Activated T-cell treated with anti-CD3 and anti-CD28 coated beads for 48 hours (primary cell): ENCODE measurements around the gene RBCK1.

ENCODE experiments used
- DNase-seq: peaks from one replicate; pipeline ENCODE4 v3.0.0-alpha.2; 2020; ENCODE audit warnings: low read depth

The RBCK1 gene

DNA sequence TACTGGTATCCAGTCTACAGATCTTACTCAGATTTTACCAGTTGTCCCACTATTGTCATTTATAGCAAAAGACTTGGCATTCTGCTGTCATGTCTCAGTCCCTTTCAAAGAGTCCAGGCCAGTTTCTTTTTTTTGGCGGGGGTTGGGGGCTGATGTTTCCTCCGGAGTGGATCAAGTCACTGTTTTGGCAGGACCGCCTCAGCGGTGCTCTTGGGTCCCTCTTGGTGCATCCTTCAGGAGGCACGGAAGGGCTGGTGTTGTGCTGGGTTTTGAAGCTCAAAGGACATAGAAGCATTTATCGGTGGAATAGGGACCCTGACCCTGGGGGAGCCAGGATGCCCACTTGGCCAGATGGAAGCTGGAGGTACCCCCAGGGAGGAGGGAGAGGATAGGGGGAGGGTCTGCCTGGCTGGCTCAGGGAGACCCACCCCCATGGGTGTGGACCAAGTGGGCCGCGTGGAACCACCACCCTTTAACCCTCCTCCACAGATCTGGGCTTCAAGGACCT lies 10.8 kb downstream of the RBCK1 start:
- DNase-seq: no peak

DNA sequence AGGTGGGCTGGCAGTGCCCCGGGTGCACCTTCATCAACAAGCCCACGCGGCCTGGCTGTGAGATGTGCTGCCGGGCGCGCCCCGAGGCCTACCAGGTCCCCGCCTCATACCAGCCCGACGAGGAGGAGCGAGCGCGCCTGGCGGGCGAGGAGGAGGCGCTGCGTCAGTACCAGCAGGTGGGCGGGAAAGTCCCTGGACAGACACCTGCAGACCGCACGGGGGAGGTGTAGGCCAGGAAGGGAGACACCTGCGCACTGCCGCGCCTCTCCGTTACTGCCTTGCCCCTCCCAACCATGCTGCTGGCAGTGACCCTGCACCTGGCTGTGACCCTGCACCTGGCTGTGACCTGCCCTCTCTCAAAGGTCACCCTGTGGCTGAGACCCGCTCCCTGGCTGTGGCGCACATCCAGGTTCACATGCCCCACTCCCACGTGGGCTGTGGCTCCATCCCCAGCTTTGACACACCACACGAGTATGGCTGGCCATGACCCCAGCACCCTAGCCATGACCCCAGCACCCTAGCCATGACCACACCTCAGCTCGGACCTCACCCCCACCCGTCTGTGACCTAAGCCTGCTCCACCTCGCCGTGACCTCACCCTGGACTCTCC lies 11.6 kb downstream of the RBCK1 start:
- DNase-seq: no peak

DNA sequence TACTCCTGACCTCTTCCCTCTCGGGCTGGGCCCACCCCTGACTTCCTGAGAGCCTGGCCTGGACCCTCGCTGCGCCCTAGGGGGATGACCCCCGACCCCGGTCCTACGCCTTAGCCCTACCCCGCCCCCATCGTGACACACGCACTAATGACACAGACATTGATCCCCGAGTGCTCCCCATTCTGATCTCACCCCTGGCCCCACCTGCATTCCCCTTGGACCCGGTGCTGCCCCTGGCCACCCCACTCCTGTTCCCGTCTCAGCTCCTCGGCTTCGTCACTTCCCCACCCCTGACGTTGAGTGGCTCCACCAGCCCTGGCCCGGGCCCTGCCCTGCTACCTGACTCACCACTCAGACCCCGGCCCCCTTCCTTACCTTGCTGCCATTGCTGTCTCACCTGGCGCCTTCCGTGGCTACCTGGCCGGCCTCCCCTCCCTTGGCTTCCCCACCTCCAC lies 12.1 kb downstream of the RBCK1 start:
- no peak for DNase-seq

DNA sequence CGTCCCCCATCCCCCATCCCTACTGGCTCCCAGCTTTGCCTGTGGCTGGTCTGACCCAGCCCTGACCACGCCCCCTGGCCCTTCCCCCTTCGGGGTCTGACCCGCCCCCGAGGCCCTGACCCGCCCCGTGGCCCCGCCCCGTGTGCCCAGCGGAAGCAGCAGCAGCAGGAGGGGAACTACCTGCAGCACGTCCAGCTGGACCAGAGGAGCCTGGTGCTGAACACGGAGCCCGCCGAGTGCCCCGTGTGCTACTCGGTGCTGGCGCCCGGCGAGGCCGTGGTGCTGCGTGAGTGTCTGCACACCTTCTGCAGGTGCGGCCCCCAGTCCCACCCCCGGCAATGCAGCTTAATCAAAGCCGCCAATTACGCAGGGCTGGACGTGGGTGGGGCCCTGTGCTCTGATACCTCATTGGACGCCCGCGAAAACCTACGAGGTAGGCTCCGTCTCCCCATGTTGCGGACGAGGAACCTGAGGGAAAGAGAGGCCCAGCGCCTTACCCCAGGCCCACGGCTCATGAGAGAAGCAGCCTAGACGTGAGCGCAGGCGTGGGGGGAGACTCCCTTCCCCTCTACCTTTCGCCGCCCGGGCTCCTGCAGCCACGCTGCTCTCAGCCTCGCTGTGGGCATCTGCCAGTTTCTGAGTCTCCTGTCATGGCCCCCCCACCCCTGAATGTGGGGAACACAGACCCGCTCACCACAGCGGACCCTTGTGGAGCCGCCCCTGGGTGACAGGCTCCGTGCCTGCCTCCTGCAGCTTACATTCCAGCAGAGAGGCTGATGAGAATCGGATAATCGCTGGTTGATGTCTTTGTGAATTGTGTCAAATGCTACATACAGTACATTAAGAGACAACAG lies 12.8 kb downstream of the RBCK1 start:
- no peak for DNase-seq

DNA sequence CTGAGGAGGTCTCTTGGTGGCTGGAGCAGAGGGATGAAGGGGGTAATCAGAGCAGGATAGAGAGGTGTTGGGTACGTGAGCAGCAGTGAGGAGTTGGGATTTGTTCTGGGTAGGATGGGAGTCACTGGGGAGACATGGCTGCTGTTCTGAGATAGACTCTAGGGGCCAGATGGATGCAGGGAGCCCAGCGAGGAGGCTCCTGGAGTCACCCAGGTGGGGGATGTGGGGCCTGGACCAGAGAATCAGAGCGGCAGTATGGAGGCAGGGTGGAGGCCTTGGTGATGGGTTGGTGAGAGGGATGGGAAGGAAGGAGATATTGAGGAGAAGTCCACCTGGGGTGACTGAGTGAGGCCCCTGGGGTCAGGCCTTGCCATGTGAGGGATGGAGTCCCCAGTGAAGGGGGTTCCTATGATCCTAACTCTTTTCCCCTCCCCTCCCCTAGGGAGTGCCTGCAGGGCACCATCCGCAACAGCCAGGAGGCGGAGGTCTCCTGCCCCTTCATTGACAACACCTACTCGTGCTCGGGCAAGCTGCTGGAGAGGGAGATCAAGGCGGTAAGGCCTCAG lies 13.7 kb downstream of the RBCK1 start:
- no peak for DNase-seq

DNA sequence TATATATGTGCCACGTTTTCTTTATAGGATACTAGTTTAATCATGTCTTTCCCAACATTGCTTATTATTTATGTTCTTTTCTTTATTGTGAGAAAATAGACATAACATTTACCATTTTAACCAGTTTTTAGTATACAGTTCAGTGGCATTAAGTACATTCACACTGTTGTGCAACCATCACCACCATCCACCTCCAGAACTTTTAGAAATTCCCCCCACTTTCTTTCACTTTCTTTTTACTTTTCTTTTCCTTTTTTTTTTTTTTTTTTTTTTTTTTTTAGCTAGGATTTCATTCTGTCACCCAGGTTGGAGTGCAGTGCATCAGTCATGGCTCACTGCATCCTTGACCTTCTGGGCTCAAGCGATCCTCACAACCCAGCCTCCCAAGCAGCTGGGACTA lies 18.5 kb downstream of the RBCK1 start:
- no peak for DNase-seq

DNA sequence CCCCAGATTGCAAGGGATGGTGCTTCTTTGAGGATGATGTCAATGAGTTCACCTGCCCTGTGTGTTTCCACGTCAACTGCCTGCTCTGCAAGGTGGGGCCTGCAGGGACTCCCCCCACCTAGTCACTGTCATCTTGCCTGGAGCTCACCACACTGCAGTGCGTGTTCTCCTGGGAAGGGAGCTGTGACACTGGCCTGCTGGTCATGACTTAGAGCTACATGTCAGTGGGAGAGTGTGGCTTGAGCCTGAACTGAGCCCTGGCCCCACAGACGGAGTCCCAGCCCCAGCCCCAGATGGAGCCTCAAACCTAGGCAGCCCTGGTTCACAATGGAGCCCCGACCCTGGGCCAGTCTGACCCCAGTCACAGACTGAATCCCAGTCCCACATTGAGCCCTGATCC lies 19.3 kb downstream of the RBCK1 start:
- no peak for DNase-seq

DNA sequence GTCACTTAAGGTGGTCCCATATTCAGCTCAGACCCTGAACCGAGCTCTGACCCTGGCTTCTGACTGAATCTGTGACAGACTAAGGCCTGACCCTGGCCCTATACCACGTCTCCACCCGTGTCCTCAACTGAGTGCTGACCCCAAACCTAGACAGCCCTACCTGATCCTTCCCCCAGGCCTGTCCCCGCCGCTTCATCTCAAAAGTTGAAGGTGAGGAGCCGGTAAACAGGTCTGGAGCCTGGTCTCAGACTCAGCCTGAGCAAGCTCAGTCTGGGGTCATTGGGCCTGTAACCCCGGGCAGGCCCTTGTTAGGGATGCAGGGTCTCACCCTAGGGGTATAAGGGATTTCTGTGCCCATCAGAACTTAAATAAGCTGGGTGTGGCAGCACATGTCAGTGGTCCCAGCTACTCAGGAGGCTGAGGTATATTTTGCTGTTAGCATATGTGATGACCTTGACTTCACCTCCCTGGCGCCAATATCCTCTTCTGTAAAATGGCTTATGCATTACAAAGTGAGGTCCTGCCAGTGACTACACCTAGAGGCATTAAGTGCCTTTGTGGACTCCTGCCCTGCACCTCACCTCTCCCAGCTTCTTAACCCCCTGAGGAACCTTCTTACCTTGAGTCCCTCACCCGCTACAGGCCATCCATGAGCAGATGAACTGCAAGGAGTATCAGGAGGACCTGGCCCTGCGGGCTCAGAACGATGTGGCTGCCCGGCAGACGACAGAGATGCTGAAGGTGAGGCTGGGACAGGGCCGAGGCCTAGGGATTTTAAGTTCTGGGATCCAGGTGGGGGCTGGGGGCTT lies 20.0 kb downstream of the RBCK1 start:
- no peak for DNase-seq

DNA sequence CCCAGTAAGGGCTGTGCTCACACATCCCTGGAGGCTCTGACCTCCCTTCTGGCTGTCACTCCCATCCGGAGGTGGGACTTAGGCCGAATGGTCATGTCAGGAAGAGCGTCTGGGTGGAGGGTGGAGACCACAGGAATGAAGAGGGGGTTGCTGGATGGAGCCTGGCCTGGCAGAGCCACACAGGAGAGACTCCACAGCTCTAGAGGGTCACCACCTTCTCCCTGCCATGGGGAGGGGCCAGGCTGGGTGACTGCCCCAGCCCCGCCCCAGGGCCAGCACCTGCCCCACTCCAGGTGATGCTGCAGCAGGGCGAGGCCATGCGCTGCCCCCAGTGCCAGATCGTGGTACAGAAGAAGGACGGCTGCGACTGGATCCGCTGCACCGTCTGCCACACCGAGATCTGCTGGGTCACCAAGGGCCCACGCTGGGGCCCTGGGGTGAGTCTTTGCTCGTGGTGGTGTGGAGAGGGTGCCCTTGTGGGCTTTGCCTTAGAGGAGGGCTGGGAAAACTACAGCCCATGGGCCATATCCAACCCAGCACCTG lies 20.6 kb downstream of the RBCK1 start:
- DNase-seq: no peak

DNA sequence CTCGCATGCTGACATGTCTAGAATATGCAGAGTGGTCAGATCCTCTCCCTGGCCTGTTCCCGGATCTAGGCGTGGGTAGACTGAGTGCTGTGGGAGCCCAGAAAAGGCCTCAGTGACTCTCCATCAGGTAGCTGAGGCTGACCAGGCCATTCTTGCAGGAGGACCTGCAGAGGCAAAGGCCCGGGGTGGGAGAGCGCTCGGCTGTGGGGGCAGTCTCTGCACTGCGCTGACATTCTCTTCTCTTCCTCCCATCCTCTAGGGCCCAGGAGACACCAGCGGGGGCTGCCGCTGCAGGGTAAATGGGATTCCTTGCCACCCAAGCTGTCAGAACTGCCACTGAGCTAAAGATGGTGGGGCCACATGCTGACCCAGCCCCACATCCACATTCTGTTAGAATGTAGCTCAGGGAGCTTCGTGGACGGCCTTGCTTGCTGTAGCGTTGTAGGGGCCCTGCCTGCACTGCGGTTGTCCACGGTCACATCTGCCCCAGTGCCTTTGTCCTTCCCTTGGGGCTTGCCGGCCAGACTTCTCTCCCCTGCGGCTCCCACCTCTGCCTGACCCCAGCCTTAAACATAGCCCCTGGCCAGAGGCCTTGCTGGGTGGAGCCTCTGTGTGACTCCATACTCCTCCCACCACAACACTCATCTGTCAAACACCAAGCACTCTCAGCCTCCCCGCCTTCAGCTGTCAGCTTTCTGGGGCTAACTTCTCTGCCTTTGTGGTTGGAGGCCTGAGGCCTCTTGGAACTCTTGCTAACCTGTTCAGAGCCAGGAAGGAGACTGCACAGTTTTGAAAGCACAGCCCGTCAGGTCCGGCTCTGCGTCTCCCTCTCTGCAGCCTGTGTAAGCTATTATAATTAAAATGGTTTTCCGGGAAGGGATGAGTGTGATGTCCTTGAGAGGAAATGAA lies 22.2 kb downstream of the RBCK1 start:
- no peak for DNase-seq

DNA sequence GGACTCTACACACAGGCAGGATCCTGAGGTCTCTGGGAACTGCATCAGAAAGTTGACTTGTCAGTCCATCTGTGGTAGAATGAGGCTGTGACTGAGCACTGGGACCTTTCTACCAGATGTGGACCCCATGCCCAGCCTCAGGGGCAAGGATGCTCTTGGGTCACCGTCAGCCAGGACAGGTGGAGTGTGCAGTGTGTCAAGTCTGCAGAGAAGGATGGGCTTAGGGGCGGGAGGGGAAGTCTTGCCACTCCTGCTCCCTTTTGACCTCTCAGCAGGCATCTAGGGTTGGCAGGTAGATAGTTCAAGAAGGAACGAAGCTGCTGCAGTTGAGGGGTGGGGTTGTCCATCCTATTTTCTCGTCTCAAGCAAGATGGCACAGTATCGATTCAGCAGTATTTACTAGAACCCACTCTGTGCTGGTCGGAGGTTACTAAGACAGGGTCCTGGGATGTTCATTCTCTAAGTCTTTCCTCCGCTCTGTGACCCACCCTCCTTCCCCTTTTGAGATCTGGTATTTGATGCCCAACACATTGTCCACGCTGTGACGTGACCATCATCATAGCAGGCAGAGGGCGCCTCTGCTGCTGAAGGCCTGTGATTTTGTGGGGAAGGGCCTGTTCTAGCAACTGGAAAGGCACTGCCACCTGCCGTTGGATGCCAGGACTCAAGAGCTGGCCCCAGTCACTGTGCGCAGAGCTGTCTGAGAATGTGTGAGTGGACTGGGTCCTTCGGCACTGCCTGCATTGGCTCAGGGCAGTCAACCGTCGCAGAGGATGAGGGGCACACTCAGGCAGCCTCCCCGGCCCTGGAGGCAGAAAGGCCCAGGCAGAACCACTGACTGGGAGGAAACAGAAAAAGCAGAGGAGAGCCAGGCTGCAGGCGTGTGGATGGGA lies 23.2 kb downstream of the RBCK1 start:
- no peak for DNase-seq

DNA sequence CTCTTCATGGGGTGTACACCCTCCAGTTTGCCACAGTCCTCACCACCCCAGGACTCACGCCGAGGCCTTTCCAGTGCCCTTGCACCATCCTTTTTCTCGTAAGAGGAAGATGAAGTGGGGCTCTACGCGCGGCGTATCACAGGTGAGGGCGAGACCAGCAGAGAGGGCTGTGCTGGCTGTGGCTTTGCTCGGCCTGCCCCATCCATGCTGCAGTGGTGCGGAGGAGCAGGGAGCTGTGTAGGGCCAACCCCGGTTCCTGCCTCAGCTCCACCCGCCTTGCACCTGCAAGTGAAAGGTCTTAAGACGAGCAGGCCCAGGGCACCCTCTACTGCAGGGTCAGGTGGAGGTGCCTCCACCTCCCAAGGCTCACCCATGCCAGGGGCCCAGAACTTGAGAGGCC lies 24.1 kb downstream of the RBCK1 start:
- no peak for DNase-seq

DNA sequence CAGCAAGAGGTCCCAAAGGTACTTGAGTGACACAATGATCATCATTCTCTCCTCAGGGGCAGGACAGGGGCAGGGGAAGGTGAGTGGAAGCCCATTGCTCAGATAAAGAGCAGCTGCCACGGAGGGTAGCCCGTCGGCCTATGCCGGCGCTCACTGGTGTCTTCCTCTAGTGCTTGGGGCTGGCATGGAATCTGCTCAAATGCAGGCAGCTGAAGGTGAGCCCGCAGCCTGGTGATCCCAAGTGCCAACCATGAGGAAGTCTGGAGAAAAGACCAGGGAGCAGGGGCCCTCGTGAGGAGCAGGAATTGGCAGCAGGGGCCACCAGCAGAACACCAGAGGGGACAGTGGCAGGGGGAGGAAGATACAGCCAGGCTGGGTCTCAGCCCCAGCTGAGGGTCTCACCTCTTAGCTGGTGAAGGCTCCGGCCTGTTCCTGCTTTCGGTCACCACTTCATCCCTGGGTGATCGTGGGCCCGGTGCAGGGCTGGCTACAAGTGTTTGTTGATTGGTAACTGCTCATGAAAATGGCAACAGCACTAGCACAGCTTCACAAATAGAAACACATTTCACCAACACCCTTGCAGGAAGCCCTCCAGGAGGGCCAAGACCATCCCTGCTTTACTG lies 24.7 kb downstream of the RBCK1 start:
- no peak for DNase-seq

DNA sequence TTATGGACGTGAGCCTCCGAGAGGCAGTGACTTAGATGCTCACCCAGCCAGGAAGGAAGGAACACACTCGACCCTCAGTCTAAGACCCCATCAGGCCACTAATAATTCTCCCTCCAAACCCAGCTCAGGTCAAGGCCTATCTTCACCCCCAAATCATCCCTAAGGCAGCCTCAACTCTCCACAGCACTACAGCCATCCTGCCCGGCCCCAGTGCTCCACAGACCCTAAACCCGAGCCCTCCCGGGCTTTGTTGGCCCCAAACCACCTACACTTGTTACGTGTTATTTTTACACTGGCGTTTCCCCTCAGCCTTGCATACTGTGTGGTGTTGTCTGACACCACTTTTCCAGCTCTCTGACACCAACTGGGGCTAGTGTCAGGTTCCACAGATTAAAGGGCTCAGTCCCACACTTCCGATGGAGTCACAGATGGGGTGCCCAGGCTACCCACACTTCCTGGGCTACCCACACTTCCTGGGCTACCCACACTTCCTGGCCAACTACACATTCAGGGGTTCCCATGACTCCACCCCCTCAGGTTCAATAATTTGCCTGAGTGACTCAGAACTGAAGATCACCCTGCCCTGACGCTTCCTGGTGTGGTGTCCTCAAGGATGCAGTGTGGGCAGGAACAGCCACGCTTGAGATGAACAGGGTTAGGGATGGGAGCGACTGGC lies 25.3 kb downstream of the RBCK1 start:
- DNase-seq: peak; percentile 54

DNA sequence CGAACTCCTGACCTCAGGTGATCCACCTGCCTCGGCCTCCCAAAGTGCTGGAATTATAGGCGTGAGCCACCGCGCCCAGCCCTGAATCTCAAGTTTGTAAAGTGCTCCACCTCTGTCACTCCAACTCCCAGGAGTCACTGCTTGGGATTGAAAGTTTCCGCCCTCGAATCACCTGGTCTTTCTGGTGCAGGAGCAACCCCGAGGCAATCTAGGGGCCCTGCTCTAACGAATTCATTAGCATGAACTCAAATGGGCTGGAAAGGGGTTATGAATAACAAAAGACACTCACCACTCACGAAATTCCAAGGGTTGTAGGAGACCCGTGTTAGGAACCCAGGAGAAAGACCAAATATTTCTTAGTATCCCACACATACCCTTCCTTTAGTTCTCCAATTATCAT lies 26.1 kb downstream of the RBCK1 start:
- no peak for DNase-seq

DNA sequence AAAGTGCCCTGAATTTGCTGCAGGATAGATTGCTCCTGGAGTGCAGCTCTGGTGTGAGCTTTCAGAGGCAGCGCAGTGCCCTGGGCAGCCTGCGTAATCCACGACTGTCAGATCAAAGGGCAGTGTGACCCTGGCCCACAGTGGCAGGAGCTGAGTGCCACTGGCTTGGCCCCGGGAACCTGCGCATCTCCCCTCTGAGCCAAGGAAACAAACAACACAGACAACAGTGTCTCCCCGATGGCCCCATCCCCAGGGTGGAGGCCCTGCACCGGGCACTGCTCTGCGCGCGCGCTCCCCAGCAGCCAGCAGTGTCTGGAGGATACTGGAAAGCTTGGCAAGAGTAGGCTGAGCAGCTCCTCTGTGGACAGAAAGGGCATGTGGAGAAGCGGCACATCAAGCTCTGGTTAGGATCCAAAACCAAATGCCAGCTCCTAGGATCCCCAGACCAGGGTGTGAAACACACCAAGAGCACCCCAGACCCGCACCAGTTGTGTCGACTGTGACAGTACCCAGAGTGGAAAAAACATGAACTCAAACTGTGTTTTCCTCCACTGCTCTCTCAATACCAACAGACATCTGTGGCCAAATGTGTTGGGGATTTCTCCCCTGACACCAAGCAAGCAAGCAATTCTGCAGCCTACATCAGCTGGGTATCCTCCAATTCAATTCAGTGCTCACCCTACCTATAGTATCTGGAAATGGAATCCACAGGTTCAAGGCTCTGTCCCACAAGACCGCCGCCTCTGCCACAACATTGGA lies 26.7 kb downstream of the RBCK1 start:
- DNase-seq: no peak

DNA sequence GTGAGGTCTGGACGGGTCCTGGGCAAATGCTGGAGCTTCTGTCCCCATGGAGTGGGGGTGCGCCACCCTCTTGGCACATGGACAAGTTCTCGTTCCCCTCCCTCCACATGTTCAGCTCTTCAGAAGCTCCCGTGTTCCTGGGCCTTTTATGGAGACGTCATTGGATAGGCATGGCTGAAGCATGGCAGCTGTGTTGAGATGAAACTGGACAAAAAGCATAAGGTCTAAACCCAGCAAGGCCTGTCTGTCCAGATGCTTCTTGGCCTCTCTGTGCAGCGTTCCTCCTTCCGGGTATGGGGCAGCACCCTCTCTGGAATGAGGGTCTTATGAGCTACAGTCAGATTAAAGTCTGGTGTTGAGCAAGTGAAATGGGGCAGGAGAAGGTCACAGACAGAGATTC lies 27.5 kb downstream of the RBCK1 start:
- DNase-seq: no peak

DNA sequence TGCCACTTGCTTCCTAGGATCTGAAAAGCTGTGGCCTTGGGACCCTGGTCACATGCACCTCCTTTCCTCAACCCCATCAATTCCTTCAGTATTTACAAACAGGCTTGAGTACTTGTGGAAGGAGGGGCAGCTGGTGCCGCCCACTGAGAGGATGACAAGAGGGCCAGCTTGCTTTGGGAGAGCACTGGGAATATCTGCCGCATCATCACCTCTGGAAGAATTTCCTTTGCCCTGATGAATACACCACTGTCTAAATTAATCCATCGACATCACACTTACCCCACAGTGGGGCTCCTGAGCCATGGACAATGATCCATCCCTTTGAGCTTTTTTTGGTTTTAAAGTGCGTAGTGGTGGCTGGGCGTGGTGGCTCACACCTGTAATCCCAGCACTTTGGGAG lies 28.4 kb downstream of the RBCK1 start:
- DNase-seq: no peak
